GM19043 (cell line): Measurements from ENCODE around the gene RHOB.

ENCODE experiments used
- ATAC-seq: cut with Tn5 transposase; IDR thresholded peaks from one replicate; pipeline ENCODE4 v1.9.1; 2021; ENCODE audit warnings: low read depth; ENCODE audit not compliant: unreplicated experiment

Gene RHOB

GRCh38 chr2:20471902-20472559 lies 25.2 kb downstream of the RHOB start:
- no peak for ATAC-seq

GRCh38 chr2:20472569-20472968 lies 25.7 kb downstream of the RHOB start:
- no peak for ATAC-seq

- ATAC-seq = no peak
Observed at GRCh38 chr2:20473128-20473527, 26.3 kb downstream of the RHOB start.

- no peak for ATAC-seq
Observed at GRCh38 chr2:20474757-20475566, 28.1 kb downstream of the RHOB start.

- no peak for ATAC-seq
Observed at GRCh38 chr2:20475567-20475952, 28.7 kb downstream of the RHOB start.

- ATAC-seq = no peak
Observed at GRCh38 chr2:20476481-20476880, 29.6 kb downstream of the RHOB start.

- ATAC-seq = no peak
Observed at GRCh38 chr2:20476950-20477349, 30.1 kb downstream of the RHOB start.

GRCh38 chr2:20478961-20479360 lies 32.1 kb downstream of the RHOB start:
- no peak for ATAC-seq

- no peak for ATAC-seq
Observed at GRCh38 chr2:20479835-20480234, 33.0 kb downstream of the RHOB start.

GRCh38 chr2:20480913-20481312 lies 34.0 kb downstream of the RHOB start:
- ATAC-seq = no peak

GRCh38 chr2:20481798-20482405 lies 35.0 kb downstream of the RHOB start:
- ATAC-seq = no peak

- ATAC-seq = no peak
Observed at GRCh38 chr2:20482725-20483124, 35.9 kb downstream of the RHOB start.

- ATAC-seq = no peak
Observed at GRCh38 chr2:20483194-20483895, 36.5 kb downstream of the RHOB start.

GRCh38 chr2:20484034-20484617 lies 37.3 kb downstream of the RHOB start:
- ATAC-seq = no peak

GRCh38 chr2:20484810-20485611 lies 38.1 kb downstream of the RHOB start:
- no peak for ATAC-seq

- no peak for ATAC-seq
Observed at GRCh38 chr2:20485612-20486388, 38.9 kb downstream of the RHOB start.

GRCh38 chr2:20486571-20486970 lies 39.7 kb downstream of the RHOB start:
- no peak for ATAC-seq

- ATAC-seq = no peak
Observed at GRCh38 chr2:20487030-20487391, 40.1 kb downstream of the RHOB start.
